Measurements from ENCODE around the gene ANXA6.

Gene ANXA6

GRCh38 chr5:151173711-151174611 lies 16.4 kb upstream of the ANXA6 start:
- no peak overlapping the region for H3K4me2 ChIP-seq
- TF ChIP-seq CTCF (conservative IDR thresholded peaks at IDR 0.05; ENCODE audit: low read depth, low read length): no peak
- H3K36me3 ChIP-seq (ENCODE audit: insufficient read depth): no peaks in the 10 kb centered on the region
- no peak overlapping the region for H3K9ac ChIP-seq
- no peaks in the 10 kb centered on the region for H4K20me1 ChIP-seq (ENCODE audit: insufficient read depth)
- H3K79me2 ChIP-seq (ENCODE audit: insufficient read depth, low read depth): no peaks in the 10 kb centered on the region
- no peak overlapping the region for H3K4me3 ChIP-seq (IDR thresholded peaks at IDR 0.05; ENCODE audit: insufficient read depth, low read depth, low read length)
- no peak overlapping the region for H3K27ac ChIP-seq
- no peaks in the 10 kb centered on the region for H3K27me3 ChIP-seq (ENCODE audit: insufficient read depth, low read depth)
- no peaks in the 10 kb centered on the region for H3K4me1 ChIP-seq (ENCODE audit: low read depth, poor library complexity, severe bottlenecking)
- H2AFZ ChIP-seq (ENCODE audit: low read depth): no peak overlapping the region

GRCh38 chr5:151171529-151171928 lies 13.9 kb upstream of the ANXA6 start:
- TF ChIP-seq CTCF (conservative IDR thresholded peaks at IDR 0.05; ENCODE audit: low read depth, low read length): no peak
- Histone ChIP-seq H3K9ac (no peak overlapping the region), H3K79me2 (ENCODE audit: insufficient read depth, low read depth) (no peaks in the 10 kb centered on the region), H3K4me3 (IDR thresholded peaks at IDR 0.05; ENCODE audit: insufficient read depth, low read depth, low read length) (no peak overlapping the region), H3K36me3 (ENCODE audit: insufficient read depth) (no peaks in the 10 kb centered on the region), H3K4me2 (no peak overlapping the region), H3K4me1 (ENCODE audit: low read depth, poor library complexity, severe bottlenecking) (no peaks in the 10 kb centered on the region), H2AFZ (ENCODE audit: low read depth) (no peak overlapping the region), H4K20me1 (ENCODE audit: insufficient read depth) (no peaks in the 10 kb centered on the region), H3K27ac (no peak overlapping the region), H3K27me3 (ENCODE audit: insufficient read depth, low read depth) (no peaks in the 10 kb centered on the region)

- Histone ChIP-seq H4K20me1 (ENCODE audit: insufficient read depth) (no peaks in the 10 kb centered on the region), H2AFZ (ENCODE audit: low read depth) (no peak overlapping the region), H3K36me3 (ENCODE audit: insufficient read depth) (no peaks in the 10 kb centered on the region), H3K27me3 (ENCODE audit: insufficient read depth, low read depth) (no peaks in the 10 kb centered on the region), H3K9ac (no peak overlapping the region), H3K4me3 (IDR thresholded peaks at IDR 0.05; ENCODE audit: insufficient read depth, low read depth, low read length) (no peak overlapping the region), H3K4me1 (ENCODE audit: low read depth, poor library complexity, severe bottlenecking) (peaks cover 3% of the 10 kb centered on the region), H3K27ac (no peak overlapping the region), H3K4me2 (no peak overlapping the region), H3K79me2 (ENCODE audit: insufficient read depth, low read depth) (no peaks in the 10 kb centered on the region)
- TF ChIP-seq CTCF (conservative IDR thresholded peaks at IDR 0.05; ENCODE audit: low read depth, low read length): no peak
These were observed 11.2 kb upstream of the ANXA6 start for GRCh38 chr5:151168602-151169344.

GRCh38 chr5:151167022-151167421 lies 9.4 kb upstream of the ANXA6 start:
- Histone ChIP-seq H3K4me1 (ENCODE audit: low read depth, poor library complexity, severe bottlenecking) (peaks cover 3% of the 10 kb centered on the region), H3K36me3 (ENCODE audit: insufficient read depth) (no peaks in the 10 kb centered on the region), H3K4me3 (IDR thresholded peaks at IDR 0.05; ENCODE audit: insufficient read depth, low read depth, low read length) (no peak overlapping the region), H2AFZ (ENCODE audit: low read depth) (no peak overlapping the region), H3K4me2 (no peak overlapping the region), H3K27me3 (ENCODE audit: insufficient read depth, low read depth) (no peaks in the 10 kb centered on the region), H4K20me1 (ENCODE audit: insufficient read depth) (no peaks in the 10 kb centered on the region), H3K9ac (no peak overlapping the region), H3K27ac (no peak overlapping the region), H3K79me2 (ENCODE audit: insufficient read depth, low read depth) (no peaks in the 10 kb centered on the region)
- TF ChIP-seq CTCF (conservative IDR thresholded peaks at IDR 0.05; ENCODE audit: low read depth, low read length): no peak
